Activated CD4-positive, CD25-positive, alpha-beta regulatory T cell treated with anti-CD3 and anti-CD28 coated beads, Interleukin-2, amount 50 U/mL, for 24 hours (primary cell): ENCODE measurements around the gene APOL1.
"Not testable (repeated sequence)": the region's sequence is repeated elsewhere in the genome, so short reads cannot be mapped to it uniquely, and the experiment has no call there.

Experiments
- ATAC-seq, 2 donors: fragments of 150-1000 bp; cut with Tn5 transposase; one replicate each; pipeline ENCODE4 v1.10.0; 2021; ENCODE audit warnings: mild to moderate bottlenecking in 1 of 2, moderate library complexity in 1 of 2

Gene APOL1

GRCh38 chr22:36274531-36274930 lies 21.6 kb downstream of the APOL1 start:
- ATAC-seq: no peak

- peak; percentile 81 to 83 for ATAC-seq
These were observed 24.8 kb downstream of the APOL1 start for GRCh38 chr22:36277482-36278291.

DNA sequence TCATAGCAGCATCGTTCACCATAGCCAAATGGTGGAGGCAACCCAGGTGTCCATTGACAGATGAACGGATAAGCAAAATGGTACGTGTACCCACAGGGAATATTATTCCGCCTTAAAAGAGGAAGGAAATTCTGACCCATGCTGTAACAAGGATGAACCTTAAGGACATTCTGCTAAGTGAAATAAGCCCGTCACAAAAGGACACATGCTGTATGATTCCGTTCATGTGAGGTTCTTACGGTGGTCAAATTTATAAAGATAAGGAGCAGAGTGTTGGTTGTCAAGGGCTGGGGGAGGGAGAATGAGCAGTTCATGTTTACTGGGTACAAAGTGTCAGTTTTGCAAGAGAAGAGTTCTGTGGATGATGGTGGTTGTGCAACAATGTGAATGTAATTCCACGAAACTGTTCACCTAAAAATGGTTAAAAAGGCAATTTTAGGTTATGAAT lies 26.3 kb downstream of the APOL1 start:
- no peak for ATAC-seq

- ATAC-seq: no peak
These were observed 27.4 kb downstream of the APOL1 start for GRCh38 chr22:36280379-36280778.

- ATAC-seq: no peak
These were observed 28.9 kb downstream of the APOL1 start for GRCh38 chr22:36281781-36282327.

DNA sequence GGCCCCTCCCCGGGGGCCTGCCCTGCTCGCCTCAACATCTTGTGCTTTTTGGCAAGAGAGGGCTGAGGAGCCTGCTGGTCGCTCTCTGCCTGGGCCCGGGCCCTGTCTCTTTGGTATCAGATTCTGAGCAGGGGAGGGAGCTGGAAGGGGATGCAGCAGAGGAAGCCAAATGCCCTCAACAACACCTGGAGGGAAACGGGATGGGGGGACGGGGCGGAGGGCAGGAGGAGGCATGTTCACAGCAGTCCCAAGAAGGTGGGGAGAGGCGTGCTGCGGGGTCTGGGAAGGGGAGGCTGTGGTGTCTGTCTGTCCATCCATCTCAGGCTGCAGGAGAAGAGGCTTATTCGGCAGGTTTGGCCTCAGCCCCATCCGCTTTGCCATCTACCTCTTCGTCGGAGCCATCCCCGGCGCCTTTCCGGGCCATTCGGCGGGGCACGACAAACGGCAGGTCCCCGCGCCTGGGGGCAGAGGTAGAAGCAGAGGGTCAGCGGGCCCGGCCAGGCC lies 29.4 kb downstream of the APOL1 start:
- ATAC-seq: no peak

DNA sequence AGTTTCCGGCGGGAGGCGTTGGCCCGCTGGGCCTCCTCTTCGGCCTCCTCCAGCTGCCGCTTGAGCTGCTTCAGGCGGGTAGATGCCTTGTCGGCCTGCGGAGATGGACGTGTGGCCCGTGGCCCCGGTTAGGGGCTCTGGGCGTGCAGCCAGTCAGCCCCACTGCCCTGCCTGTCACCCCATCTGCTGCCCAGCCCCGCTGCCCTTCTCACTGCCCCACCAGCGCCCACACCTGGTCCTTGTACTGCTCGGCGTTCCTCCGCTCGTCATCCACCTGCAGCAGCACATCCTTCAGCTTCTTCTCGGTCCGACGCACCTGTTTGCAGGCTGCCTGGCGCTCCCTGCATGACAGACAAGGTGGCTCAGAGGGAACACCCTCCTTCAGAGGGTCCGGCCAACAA lies 31.2 kb downstream of the APOL1 start:
- ATAC-seq: no peak

GRCh38 chr22:36285017-36285416 lies 32.1 kb downstream of the APOL1 start:
- no peak for ATAC-seq

- ATAC-seq: no peak
These were observed 32.6 kb downstream of the APOL1 start for GRCh38 chr22:36285545-36285944.

DNA sequence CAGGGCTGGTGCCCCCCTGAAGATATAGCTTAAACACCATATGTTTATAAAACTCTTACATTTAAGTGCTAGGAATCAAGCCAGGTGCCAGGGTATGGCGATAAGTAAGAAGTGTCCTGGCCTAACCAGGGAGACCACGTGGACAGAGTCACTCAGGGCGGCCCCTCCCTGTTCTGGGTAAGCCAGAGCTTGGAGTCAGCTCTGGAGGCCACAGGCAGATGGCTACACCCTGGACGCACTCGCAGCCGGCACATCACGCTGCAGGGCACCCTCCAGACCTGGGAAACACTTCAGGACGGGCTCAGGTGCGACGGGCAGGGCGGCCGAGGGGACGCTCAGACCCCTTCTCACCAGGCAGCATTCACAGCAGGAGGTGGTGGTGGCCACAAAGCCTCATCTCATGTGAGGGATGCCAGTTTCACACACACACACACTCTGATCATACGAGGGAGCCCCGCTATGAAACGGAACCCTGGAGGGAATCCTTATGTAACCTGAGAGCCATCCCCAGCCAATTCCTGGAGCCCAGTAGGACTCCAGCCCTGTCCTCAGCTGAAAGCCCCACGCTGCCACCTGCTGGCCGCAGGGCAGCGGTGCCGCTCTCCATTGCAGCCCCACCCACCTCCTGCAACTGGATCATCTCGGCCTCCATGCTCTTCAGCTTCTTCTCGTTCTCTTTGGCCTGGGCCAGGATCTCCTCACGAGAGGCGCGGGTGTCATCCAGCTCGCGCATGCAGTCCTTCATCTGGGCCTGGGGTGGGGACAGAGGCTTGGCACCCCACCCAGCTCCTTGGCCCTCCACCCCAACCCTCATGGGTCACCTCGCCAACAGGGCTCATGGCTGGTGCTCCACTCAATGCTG lies 33.4 kb downstream of the APOL1 start:
- peak; percentile 75 to 78 for ATAC-seq

DNA sequence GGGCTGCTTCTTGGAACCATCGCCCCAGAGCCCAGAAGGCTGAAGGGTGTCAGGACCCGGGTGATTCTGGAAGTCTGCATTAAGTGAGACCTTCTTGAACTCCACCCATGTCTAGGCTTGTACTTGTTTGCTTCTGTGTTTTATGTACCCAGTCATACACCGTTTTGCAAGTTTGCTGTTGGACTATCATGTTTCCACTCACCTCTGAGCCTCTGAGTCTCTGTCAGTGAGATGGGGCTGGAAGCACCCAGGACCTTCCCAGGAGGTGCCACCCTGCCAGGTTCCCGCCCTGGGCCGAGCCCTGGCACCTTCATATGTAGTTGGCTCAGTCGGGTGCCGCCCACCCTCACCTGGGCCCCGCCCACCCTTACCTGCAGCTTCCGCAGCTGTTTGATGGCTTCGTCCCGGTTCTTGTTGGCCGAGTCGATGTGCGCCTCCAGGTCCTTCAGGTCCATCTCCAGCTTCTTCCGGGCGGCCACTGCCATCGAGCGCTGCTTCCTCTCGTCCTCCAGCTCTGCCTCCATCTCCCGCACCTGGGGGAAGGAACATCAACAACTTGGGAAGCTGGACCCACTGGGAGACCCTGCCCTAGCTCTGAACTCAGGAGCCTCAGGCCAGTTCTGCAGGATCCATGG lies 35.1 kb downstream of the APOL1 start:
- ATAC-seq: no peak

- no peak for ATAC-seq
These were observed 35.9 kb downstream of the APOL1 start for GRCh38 chr22:36288571-36289405.

DNA sequence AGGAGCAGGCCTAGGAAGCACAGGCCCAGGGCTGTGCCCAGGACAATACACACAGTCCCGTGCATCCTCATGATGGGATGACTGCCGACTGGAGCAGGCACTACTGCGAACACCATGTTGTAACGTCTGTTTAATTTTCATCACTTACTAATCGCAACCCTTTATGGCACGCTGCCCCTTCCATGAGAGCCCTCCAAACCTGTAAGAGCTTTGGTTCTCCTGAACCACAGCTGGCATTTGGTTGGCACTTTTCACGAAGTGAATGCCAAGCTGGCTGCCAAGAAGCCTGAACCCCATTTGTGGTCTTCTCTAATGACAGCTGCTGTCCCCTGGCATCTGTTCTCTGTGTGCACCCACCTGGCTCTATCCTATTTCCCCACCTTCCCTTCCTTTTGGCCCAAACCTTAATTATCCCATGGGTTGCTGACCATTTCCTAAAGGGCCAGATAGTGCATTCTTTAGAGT lies 36.5 kb downstream of the APOL1 start:
- no peak for ATAC-seq

- ATAC-seq: not testable (repeated sequence)
These were observed 37.0 kb downstream of the APOL1 start for GRCh38 chr22:36289948-36290371.

- not testable (repeated sequence) for ATAC-seq
These were observed 37.6 kb downstream of the APOL1 start for GRCh38 chr22:36290391-36291075.

GRCh38 chr22:36291831-36292740 lies 39.2 kb downstream of the APOL1 start:
- ATAC-seq: no peak

DNA sequence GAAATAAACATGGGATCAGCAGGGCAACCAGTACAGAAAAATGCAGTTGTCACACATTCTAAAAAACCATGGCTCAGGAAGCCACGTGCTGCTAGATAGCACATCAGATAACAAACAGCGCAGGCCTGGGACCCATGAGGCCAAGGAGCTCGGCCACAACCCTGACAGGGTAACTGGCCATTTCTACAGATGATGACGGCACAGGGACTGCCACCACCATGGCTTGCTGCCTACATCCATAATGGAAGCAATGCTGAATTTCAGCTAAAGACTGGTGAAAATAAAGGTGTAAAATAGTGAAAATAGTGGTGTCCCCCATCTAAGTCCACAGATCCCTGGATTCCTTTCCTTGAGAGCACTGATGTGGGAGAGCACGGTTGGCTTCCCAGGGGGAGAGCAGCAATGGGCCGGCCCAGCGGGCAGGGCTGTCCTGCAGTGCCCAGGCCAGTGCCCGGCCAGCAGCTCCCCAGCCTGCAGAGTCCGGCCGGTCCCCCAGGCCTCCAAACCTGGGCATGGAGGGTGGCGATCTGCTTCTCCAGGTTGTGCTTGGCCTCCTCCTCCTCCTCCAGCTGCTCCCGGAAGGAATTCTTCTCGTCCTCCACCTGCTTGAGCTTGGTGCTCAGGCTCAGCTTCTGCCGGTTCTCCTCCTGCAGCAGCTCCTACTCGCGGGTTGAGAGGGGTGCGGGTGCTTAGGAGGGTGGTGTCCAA lies 40.0 kb downstream of the APOL1 start:
- ATAC-seq: no peak

GRCh38 chr22:36293606-36294292 lies 40.8 kb downstream of the APOL1 start:
- no peak for ATAC-seq

- ATAC-seq: no peak
These were observed 41.3 kb downstream of the APOL1 start for GRCh38 chr22:36294293-36294620.
